WTC11 (cell line): Measurements from ENCODE around the gene PRKCZ. TPM values are rescaled to one million over a fixed set of nuclear protein-coding genes. Genes with fewer than 3 reads are reported as not detected.

Source experiments
- ATAC-seq: fragments of 200-7000 bp; cut with Tn5 transposase; 2 replicates; pipeline ENCODE4 v1.10.0; 2021; ENCODE audit warnings: mild to moderate bottlenecking, moderate library complexity
- CTCF ChIA-PET: fragments of 300-600 bp; sonication (Branson Sonifier 250); formaldehyde crosslinking; loops from one replicate; lab custom pipeline; 2021; ENCODE audit warnings: antibody characterized with exemption; lab: Charles Lee
- POLR2A ChIA-PET: fragments of 350-600 bp; sonication (Branson Sonifier 250); formaldehyde crosslinking; loops from one replicate; lab custom pipeline; 2021; ENCODE audit warnings: antibody characterized with exemption; lab: Charles Lee
- DNase-seq: peaks from one replicate; pipeline ENCODE4 v3.0.0; 2021; ENCODE audit warnings: low spot score
- H3K27ac Mint-ChIP-seq: 2 replicates; pipeline ENCODE4 v1.8.0; 2021; ENCODE audit warnings: mixed read lengths
- H3K27me3 Mint-ChIP-seq: 2 replicates; pipeline ENCODE4 v1.8.0; 2021; ENCODE audit warnings: low read depth, mild to moderate bottlenecking, moderate library complexity, mixed read lengths
- H3K36me3 Mint-ChIP-seq: 2 replicates; pipeline ENCODE4 v1.8.0; 2021; ENCODE audit warnings: mixed read lengths
- H3K4me1 Mint-ChIP-seq: 2 replicates; pipeline ENCODE4 v1.8.0; 2022; ENCODE audit warnings: mixed read lengths
- H3K4me3 Mint-ChIP-seq: 2 replicates; pipeline ENCODE4 v1.8.0; 2021; ENCODE audit warnings: mild to moderate bottlenecking, moderate library complexity, mixed read lengths
- H3K9me3 Mint-ChIP-seq: 2 replicates; pipeline ENCODE4 v1.8.0; 2021; ENCODE audit warnings: mixed read lengths
- CREB1 ChIP-seq: sonication (generic); formaldehyde crosslinking; IDR thresholded peaks from 2 replicates; pipeline ENCODE4 v1.8.0; 2023; ENCODE audit warnings: mild to moderate bottlenecking, missing genetic modification reagents
- CREM ChIP-seq: sonication (generic); formaldehyde crosslinking; IDR thresholded peaks from 2 replicates; pipeline ENCODE4 v1.8.1; 2022; ENCODE audit warnings: mild to moderate bottlenecking, missing genetic modification reagents, moderate library complexity
- ETV6 ChIP-seq: sonication (generic); formaldehyde crosslinking; IDR thresholded peaks from 2 replicates; pipeline ENCODE4 v1.8.1; 2022; ENCODE audit warnings: mild to moderate bottlenecking, missing genetic modification reagents
- FOXP1 ChIP-seq: sonication (generic); formaldehyde crosslinking; IDR thresholded peaks from 2 replicates; pipeline ENCODE4 v1.8.0; 2022; ENCODE audit warnings: missing genetic modification reagents, mild to moderate bottlenecking, moderate library complexity, borderline replicate concordance
- HMGA2 ChIP-seq: fragments of 250-450 bp; sonication (Bioruptor Pico); IDR thresholded peaks from 2 replicates; pipeline ENCODE4 v1.4.0; 2021; ENCODE audit warnings: mild to moderate bottlenecking, moderate library complexity
- MXD4 ChIP-seq: fragments of 250-450 bp; sonication (Bioruptor Pico); IDR thresholded peaks from 2 replicates; pipeline ENCODE4 v1.8.0; 2021; ENCODE audit warnings: mild to moderate bottlenecking, moderate library complexity, borderline replicate concordance
- NR1H2 ChIP-seq: sonication (generic); formaldehyde crosslinking; IDR thresholded peaks from 2 replicates; pipeline ENCODE4 v1.9.0; 2021; ENCODE audit warnings: mild to moderate bottlenecking, moderate library complexity, missing genetic modification reagents
- RELA ChIP-seq: sonication (generic); formaldehyde crosslinking; IDR thresholded peaks from 2 replicates; pipeline ENCODE4 v1.8.1; 2022; ENCODE audit warnings: missing genetic modification reagents, mild to moderate bottlenecking, borderline replicate concordance
- SP1 ChIP-seq: sonication (generic); formaldehyde crosslinking; conservative IDR thresholded peaks from 2 replicates; pipeline ENCODE4 v1.8.1; 2022; ENCODE audit warnings: missing genetic modification reagents
- TP53 ChIP-seq: sonication (generic); formaldehyde crosslinking; IDR thresholded peaks from 2 replicates; pipeline ENCODE4 v1.8.1; 2023; ENCODE audit warnings: mild to moderate bottlenecking, missing genetic modification reagents
- ZNF121 ChIP-seq: sonication (generic); formaldehyde crosslinking; IDR thresholded peaks from 2 replicates; pipeline ENCODE4 v1.8.0; 2023; ENCODE audit warnings: missing genetic modification reagents
- ZNF263 ChIP-seq: sonication (generic); formaldehyde crosslinking; IDR thresholded peaks from 2 replicates; pipeline ENCODE4 v1.8.1; 2022; ENCODE audit warnings: low read depth, mild to moderate bottlenecking, moderate library complexity, missing genetic modification reagents
- ZNF396 ChIP-seq: fragments of 250-450 bp; sonication (Bioruptor Pico); IDR thresholded peaks from 2 replicates; pipeline ENCODE4 v1.8.0; 2021; ENCODE audit warnings: mild to moderate bottlenecking, moderate library complexity, borderline replicate concordance
- ZNF423 ChIP-seq: fragments of 250-450 bp; sonication (Bioruptor Pico); IDR thresholded peaks from 2 replicates; pipeline ENCODE4 v2.1.2; 2022; ENCODE audit warnings: mild to moderate bottlenecking, moderate library complexity
- total RNA-seq: library from RNA; stranded (reverse); gene quantifications from 3 replicates; pipeline ENCODE4 v1.2.3, GENCODE V29; 2021
- TF ChIP-seq, protein P1 (sequence below): sonication (generic); formaldehyde crosslinking; IDR thresholded peaks from 2 replicates; pipeline ENCODE4 v1.8.1; 2022; ENCODE audit warnings: low read depth, missing genetic modification reagents, borderline replicate concordance
- TF ChIP-seq, protein P2 (sequence below): sonication (generic); formaldehyde crosslinking; IDR thresholded peaks from 2 replicates; pipeline ENCODE4 v1.8.1; 2023; ENCODE audit warnings: mild to moderate bottlenecking, missing genetic modification reagents
- TF ChIP-seq, protein P3 (sequence below): sonication (generic); formaldehyde crosslinking; IDR thresholded peaks from 2 replicates; pipeline ENCODE4 v1.8.1; 2023; ENCODE audit warnings: mild to moderate bottlenecking, missing genetic modification reagents, moderate library complexity
- TF ChIP-seq, protein P4 (sequence below): sonication (generic); formaldehyde crosslinking; IDR thresholded peaks from 2 replicates; pipeline ENCODE4 v1.8.0; 2022; ENCODE audit warnings: mild to moderate bottlenecking, missing genetic modification reagents
- TF ChIP-seq, protein P5 (sequence below): sonication (generic); formaldehyde crosslinking; IDR thresholded peaks from 2 replicates; pipeline ENCODE4 v1.8.0; 2023; ENCODE audit warnings: mild to moderate bottlenecking, missing genetic modification reagents
- TF ChIP-seq, protein P6 (sequence below): sonication (generic); formaldehyde crosslinking; conservative IDR thresholded peaks from 2 replicates; pipeline ENCODE4 v1.8.1; 2022; ENCODE audit warnings: mild to moderate bottlenecking, missing genetic modification reagents
- TF ChIP-seq, protein P7 (sequence below): fragments of 200-600 bp; IDR thresholded peaks from 2 replicates; pipeline ENCODE4 v1.8.0; 2022; ENCODE audit warnings: antibody characterized with exemption
- TF ChIP-seq, protein P8 (sequence below): sonication (generic); formaldehyde crosslinking; IDR thresholded peaks from 2 replicates; pipeline ENCODE4 v1.8.1; 2023; ENCODE audit warnings: mild to moderate bottlenecking, moderate library complexity, missing genetic modification reagents

The PRKCZ gene
- total RNA-seq, 1 experiment from 2014 or later = 52.5 TPM

DNA sequence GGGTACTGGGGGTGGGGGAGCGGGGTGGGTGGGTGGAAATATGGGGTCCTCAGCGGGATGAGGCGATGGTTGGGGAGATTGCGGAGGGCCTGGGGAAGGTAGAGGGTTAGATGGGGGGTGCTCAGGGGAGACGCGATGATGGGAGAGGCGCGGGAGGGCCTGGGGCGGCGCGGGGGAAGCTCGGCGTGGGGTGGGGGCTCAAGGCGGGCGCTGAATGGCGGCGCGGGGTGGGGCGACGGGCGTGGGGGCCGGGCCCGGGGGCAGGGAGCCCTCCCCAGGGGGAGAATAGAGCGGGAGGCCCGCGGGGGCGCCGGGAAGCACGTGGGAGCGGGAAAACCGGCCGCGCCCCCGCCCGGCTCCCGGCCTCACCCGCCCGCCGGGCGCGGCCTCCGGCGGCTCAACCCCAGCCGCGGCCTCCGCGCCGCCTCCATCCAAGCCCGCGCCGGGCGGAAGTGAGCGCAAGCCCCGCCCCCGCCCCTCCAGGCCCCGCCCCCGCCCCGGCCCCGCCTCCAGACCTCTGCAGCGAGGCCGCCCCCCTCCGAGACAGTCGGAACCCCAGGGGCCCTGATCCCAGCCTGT is 144.2 kb downstream of the PRKCZ start, which contains the start of gene FAAP20 (continued):
- TF ChIP-seq, protein P1, sequence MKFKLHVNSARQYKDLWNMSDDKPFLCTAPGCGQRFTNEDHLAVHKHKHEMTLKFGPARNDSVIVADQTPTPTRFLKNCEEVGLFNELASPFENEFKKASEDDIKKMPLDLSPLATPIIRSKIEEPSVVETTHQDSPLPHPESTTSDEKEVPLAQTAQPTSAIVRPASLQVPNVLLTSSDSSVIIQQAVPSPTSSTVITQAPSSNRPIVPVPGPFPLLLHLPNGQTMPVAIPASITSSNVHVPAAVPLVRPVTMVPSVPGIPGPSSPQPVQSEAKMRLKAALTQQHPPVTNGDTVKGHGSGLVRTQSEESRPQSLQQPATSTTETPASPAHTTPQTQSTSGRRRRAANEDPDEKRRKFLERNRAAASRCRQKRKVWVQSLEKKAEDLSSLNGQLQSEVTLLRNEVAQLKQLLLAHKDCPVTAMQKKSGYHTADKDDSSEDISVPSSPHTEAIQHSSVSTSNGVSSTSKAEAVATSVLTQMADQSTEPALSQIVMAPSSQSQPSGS (CRISPR knock-in tag) = no peak
- no peak for TF ChIP-seq TP53 (CRISPR knock-in tag)
- TF ChIP-seq MXD4 (CRISPR knock-in tag) = no peak
- no peak for TF ChIP-seq NR1H2 (CRISPR knock-in tag)
- TF ChIP-seq HMGA2 (CRISPR knock-in tag) = no peak

DNA sequence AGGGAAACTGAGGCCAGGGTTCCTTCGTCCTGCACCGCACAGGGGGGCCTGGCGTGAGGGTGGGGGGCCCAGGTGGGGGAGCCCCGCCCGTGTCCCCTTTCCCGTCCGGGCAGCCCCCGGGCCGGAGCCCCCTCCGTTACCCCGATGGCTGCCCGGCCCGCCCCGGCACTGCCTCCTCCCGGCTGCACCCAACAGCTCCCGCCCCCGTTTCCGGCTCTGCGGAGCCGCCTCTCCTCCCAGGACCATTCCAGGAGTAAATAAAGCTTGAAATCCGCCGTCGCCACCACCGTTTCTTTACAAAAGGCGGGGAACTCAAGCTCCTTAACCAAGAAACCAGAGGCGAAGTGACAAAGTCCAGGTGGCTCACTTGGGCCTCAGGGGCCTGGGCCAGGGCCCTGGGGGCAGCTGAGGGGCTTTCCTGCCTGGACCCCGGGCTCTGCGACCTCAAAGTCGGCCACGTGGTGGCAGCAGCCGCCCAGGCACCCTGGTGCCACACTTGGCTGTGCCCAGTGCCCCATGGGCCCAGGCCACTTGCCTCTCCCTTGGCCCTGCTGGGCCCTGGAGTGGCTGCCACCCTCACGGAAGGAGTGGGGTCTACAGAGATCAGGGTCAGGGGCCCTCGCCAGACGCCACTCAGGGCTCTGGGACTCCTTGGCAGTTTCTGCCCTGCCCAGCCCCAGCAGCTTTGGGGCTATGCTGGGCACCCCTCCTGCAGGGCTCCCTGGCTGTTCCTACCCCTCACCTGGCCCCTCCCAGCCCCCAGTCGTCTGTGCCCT is 144.9 kb downstream of the PRKCZ start:
- ChIA-PET CTCF (interaction anchor here (0.7 to 3.1 kb wide), 57 partner anchors 9 to 354 kb away, joined by 3 to 170 read pairs (median 5); partner anchors contain the start of genes MORN1, PANK4, PEX10 and RER1), POLR2A (interaction anchor here (0.7 to 2.1 kb wide), 6 partner anchors 9 to 187 kb away, joined by 3 to 6 read pairs (median 3); no protein-coding TSS in a partner anchor)
- peak; percentile 73 for ATAC-seq
- DNase-seq = peak; percentile 92
- Mint-ChIP-seq H3K4me3 (peak overlapping the region; percentile 79), H3K27me3 (no peaks in the 10 kb centered on the region; the same call in 1 of the 2 replicates), H3K27ac (peak overlapping the region; percentile 80; the same call in 1 of the 2 replicates), H3K36me3 (peaks cover 2% of the 10 kb centered on the region; the same call in 1 of the 2 replicates)
- no peak for TF ChIP-seq ZNF263 (CRISPR knock-in tag)
- TF ChIP-seq, protein P2, sequence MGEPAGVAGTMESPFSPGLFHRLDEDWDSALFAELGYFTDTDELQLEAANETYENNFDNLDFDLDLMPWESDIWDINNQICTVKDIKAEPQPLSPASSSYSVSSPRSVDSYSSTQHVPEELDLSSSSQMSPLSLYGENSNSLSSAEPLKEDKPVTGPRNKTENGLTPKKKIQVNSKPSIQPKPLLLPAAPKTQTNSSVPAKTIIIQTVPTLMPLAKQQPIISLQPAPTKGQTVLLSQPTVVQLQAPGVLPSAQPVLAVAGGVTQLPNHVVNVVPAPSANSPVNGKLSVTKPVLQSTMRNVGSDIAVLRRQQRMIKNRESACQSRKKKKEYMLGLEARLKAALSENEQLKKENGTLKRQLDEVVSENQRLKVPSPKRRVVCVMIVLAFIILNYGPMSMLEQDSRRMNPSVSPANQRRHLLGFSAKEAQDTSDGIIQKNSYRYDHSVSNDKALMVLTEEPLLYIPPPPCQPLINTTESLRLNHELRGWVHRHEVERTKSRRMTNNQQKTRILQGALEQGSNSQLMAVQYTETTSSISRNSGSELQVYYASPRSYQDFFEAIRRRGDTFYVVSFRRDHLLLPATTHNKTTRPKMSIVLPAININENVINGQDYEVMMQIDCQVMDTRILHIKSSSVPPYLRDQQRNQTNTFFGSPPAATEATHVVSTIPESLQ (CRISPR knock-in tag) = no peak
- peak; percentile 17; the same call in 1 of the 2 replicates for TF ChIP-seq ZNF121 (CRISPR knock-in tag)
- peak; percentile 59 for TF ChIP-seq SP1 (CRISPR knock-in tag)
- TF ChIP-seq, protein P3, sequence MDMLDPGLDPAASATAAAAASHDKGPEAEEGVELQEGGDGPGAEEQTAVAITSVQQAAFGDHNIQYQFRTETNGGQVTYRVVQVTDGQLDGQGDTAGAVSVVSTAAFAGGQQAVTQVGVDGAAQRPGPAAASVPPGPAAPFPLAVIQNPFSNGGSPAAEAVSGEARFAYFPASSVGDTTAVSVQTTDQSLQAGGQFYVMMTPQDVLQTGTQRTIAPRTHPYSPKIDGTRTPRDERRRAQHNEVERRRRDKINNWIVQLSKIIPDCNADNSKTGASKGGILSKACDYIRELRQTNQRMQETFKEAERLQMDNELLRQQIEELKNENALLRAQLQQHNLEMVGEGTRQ = peak; percentile 56
- no peak for TF ChIP-seq FOXP1 (CRISPR knock-in tag)
- TF ChIP-seq RELA (CRISPR knock-in tag) = no peak
- TF ChIP-seq, protein P4, sequence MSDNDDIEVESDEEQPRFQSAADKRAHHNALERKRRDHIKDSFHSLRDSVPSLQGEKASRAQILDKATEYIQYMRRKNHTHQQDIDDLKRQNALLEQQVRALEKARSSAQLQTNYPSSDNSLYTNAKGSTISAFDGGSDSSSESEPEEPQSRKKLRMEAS (CRISPR knock-in tag) = peak; percentile 39; the same call in 1 of the 2 replicates
- 0 out of 2 replicates have a peak, but pooled peaks have one; percentile 63 for TF ChIP-seq ETV6 (CRISPR knock-in tag)
- TF ChIP-seq, protein P5, sequence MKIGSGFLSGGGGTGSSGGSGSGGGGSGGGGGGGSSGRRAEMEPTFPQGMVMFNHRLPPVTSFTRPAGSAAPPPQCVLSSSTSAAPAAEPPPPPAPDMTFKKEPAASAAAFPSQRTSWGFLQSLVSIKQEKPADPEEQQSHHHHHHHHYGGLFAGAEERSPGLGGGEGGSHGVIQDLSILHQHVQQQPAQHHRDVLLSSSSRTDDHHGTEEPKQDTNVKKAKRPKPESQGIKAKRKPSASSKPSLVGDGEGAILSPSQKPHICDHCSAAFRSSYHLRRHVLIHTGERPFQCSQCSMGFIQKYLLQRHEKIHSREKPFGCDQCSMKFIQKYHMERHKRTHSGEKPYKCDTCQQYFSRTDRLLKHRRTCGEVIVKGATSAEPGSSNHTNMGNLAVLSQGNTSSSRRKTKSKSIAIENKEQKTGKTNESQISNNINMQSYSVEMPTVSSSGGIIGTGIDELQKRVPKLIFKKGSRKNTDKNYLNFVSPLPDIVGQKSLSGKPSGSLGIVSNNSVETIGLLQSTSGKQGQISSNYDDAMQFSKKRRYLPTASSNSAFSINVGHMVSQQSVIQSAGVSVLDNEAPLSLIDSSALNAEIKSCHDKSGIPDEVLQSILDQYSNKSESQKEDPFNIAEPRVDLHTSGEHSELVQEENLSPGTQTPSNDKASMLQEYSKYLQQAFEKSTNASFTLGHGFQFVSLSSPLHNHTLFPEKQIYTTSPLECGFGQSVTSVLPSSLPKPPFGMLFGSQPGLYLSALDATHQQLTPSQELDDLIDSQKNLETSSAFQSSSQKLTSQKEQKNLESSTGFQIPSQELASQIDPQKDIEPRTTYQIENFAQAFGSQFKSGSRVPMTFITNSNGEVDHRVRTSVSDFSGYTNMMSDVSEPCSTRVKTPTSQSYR = 0 out of 2 replicates have a peak, but pooled peaks have one; percentile 30
- no peak for TF ChIP-seq CREB1 (CRISPR knock-in tag)
- TF ChIP-seq, protein P6, sequence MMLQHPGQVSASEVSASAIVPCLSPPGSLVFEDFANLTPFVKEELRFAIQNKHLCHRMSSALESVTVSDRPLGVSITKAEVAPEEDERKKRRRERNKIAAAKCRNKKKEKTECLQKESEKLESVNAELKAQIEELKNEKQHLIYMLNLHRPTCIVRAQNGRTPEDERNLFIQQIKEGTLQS = no peak
- TF ChIP-seq ZNF423 (CRISPR knock-in tag) = no peak
- TF ChIP-seq, protein P7, sequence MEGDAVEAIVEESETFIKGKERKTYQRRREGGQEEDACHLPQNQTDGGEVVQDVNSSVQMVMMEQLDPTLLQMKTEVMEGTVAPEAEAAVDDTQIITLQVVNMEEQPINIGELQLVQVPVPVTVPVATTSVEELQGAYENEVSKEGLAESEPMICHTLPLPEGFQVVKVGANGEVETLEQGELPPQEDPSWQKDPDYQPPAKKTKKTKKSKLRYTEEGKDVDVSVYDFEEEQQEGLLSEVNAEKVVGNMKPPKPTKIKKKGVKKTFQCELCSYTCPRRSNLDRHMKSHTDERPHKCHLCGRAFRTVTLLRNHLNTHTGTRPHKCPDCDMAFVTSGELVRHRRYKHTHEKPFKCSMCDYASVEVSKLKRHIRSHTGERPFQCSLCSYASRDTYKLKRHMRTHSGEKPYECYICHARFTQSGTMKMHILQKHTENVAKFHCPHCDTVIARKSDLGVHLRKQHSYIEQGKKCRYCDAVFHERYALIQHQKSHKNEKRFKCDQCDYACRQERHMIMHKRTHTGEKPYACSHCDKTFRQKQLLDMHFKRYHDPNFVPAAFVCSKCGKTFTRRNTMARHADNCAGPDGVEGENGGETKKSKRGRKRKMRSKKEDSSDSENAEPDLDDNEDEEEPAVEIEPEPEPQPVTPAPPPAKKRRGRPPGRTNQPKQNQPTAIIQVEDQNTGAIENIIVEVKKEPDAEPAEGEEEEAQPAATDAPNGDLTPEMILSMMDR = peak; percentile 47; the same call in 1 of the 2 replicates
- no peak for TF ChIP-seq ZNF396 (CRISPR knock-in tag)
- no peak for TF ChIP-seq CREM
- TF ChIP-seq, protein P8, sequence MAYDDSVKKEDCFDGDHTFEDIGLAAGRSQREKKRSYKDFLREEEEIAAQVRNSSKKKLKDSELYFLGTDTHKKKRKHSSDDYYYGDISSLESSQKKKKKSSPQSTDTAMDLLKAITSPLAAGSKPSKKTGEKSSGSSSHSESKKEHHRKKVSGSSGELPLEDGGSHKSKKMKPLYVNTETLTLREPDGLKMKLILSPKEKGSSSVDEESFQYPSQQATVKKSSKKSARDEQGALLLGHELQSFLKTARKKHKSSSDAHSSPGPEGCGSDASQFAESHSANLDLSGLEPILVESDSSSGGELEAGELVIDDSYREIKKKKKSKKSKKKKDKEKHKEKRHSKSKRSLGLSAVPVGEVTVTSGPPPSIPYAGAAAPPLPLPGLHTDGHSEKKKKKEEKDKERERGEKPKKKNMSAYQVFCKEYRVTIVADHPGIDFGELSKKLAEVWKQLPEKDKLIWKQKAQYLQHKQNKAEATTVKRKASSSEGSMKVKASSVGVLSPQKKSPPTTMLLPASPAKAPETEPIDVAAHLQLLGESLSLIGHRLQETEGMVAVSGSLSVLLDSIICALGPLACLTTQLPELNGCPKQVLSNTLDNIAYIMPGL (CRISPR knock-in tag) = 0 out of 2 replicates have a peak, but pooled peaks have one; percentile 51
- TF ChIP-seq, all 79 proteins: peak for 8
- Mint-ChIP-seq H3K4me1 (peaks cover 14% of the 10 kb centered on the region), H3K9me3 (no peaks in the 10 kb centered on the region)
